ENCODE measurements around the gene CGB8. TPM values are rescaled to one million over a fixed set of nuclear protein-coding genes. Genes with fewer than 3 reads are reported as not detected.
"Not testable (repeated sequence)": the region's sequence is repeated elsewhere in the genome, so short reads cannot be mapped to it uniquely, and the experiment has no call there.

Gene CGB8
- total RNA-seq: not detected

DNA sequence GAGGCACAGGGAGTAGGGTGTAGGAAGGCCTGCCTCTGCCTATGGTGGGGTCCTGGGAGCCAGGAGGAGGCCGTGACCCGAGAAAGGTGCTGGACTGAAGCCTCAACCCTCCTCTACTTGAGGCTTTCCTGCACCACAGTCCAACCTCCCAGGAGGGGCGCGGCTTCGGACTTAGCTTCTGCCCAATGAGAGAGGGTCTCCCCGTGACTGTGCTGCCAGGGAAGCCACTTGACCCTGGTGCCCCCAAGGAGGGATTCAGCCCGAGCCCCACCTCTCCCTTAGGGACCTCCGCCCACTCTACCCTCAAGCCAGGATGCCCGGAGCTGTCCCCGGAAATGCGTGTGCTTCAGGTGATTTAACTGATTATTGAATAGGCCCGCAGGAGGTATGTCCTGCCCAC lies at the start of gene CGB8:
TSS of gene CGB8 (minus strand) at position 101 of the 400 bp plus-strand sequence. CDS start 372 bp downstream, outside the sequence.
- H3K9me3 Mint-ChIP-seq (ENCODE audit: insufficient read depth); H3K4me3 Mint-ChIP-seq; H3K27ac Mint-ChIP-seq; H3K36me3 Mint-ChIP-seq (ENCODE audit: low read depth); DNase-seq; ATAC-seq; POLR2A ChIA-PET; CTCF ChIA-PET; H3K27me3 Mint-ChIP-seq (ENCODE audit: low read depth); H3K4me1 Mint-ChIP-seq (ENCODE audit: low read depth): not testable (repeated sequence)

DNA sequence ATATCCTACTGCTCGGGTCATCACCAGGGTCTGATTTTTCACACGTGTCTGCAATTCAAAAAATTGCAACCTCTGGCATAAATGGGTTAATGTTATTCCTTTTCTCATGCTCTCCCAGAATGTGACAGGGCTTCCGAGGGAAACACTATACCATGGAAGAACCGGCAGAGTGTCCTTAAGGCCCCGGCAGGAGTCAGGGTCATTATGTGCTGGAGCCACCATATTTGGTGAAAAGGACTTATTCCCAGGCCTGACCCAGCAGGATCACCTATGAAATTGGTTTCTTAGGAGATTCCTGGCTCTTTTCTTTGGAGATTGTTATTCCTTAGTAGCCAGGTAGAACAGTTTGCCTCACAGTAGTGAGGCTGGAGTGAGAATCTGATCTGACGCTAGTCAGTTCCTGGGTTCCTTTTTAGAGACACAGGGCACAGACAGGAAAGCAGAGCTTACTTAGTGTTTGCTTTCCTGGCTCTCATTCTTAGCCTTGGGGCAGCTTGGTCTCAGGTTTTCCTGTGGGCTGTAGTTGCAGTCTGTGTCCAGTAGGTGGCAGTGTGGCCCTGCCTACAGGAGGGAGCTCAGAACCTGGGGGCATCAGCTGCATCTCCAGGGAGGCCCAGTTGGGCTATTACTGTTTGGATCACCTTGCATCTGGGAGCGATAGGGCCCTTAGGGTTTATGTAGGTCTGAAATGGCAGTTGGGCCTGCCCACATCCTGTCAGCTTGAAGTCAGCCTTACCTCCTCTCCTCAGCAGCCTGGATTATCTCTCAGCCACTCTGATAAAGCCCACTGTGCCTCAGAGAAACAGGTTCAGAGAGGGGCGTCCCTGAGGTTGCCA lies 48.8 kb upstream of the CGB8 start:
- DNase-seq: peak; percentile 85
- Mint-ChIP-seq H3K27ac (peak overlapping the region; percentile 70), H3K4me1 (ENCODE audit: low read depth) (peaks cover 21% of the 10 kb centered on the region), H3K4me3 (no peak overlapping the region), H3K27me3 (ENCODE audit: low read depth) (no peaks in the 10 kb centered on the region), H3K9me3 (ENCODE audit: insufficient read depth) (no peaks in the 10 kb centered on the region), H3K36me3 (ENCODE audit: low read depth) (peaks cover 64% of the 10 kb centered on the region)
- POLR2A ChIA-PET: interaction anchor here (0.5 to 1.2 kb wide), 6 partner anchors 9 to 286 kb away, joined by 3 to 5 read pairs (median 3); no protein-coding TSS in a partner anchor
- ATAC-seq: peak; percentile 87
- CTCF ChIA-PET: interaction anchor here (0.6 to 5.0 kb wide), 46 partner anchors 9 to 373 kb away, joined by 3 to 94 read pairs (median 5); partner anchors contain the start of genes CGB7, GYS1, LIN7B and PPFIA3

DNA sequence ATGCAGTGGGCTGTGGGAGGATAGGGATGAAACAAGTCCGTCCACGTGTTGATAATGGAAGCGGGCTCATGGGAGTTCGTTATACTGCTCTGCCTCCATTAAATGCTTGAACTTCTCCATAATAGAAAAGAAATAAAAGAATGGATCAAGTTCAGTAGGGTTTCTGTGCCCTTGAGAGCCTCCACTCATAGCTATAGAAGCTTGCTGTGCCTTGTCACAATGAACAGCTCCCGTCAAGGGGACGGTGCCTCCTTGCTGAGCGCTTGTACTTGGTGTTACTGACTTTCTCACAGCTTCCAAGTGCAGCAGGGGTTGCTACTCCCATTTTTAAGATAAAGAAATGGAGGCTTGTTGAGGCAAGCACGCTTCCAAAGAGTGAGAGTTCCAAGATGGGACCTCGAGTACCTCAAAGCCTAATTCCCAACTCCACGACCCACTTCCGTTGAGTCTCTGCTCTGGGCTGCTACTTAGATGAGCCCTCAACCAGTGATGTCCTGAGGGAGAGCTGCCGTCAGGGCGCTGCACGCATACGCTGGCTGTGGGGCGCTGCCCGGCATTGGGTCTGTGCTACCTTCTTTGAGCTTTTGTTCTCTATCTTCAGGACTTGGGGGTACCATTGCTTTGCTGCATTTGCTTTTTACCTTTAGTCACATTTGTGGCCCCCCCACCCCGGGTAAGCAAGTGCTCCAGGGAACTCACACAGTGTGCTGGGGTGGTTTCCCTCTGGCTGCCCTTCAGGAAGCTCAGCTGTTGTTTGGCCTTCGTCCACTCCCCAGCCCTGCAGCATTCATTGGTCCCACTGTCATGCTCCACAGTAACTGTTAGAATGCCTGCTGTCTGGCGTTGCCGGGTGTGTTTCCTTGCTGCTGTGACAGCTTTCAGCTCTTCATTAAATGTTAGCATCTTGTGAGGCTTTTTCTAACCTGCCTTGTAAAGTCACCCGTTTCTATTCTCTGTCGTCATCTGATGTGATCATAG lies 45.9 kb upstream of the CGB8 start:
- CTCF ChIA-PET: interaction anchor here (0.9 to 2.2 kb wide), 6 partner anchors 11 to 130 kb away, joined by 3 to 14 read pairs (median 4); partner anchors contain the start of genes LIN7B and RUVBL2
- H3K27ac Mint-ChIP-seq: no peak overlapping the region
- DNase-seq (no peak), ATAC-seq (no peak)
- H3K9me3 Mint-ChIP-seq (ENCODE audit: insufficient read depth): no peaks in the 10 kb centered on the region
- peaks cover 67% of the 10 kb centered on the region for H3K36me3 Mint-ChIP-seq (ENCODE audit: low read depth)
- no peak overlapping the region for H3K4me3 Mint-ChIP-seq
- POLR2A ChIA-PET: interaction anchor here (1.4 kb wide), 1 partner anchor 9 kb away, joined by 4 read pairs; no protein-coding TSS in a partner anchor
- no peaks in the 10 kb centered on the region for H3K27me3 Mint-ChIP-seq (ENCODE audit: low read depth)
- H3K4me1 Mint-ChIP-seq (ENCODE audit: low read depth): peaks cover 37% of the 10 kb centered on the region

DNA sequence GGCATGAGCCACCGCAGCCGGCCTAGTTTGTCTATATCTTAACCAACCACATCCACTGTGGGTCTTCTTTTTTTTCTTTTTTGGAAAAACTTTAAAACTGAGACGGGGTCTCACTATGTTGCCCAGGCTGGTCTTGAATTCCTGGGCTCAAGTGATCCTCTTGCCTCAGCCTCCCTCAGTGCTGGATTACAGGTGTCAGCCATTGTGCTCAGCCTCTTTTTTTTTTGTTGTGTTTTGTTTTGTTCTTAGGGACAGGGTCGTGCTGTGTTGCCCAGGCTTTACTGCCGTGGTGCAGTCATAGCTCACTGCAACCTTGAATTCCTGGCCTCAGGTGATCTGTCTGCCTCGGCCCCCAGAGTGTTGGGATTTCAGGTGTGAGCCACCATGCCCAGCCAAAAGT lies 43.8 kb upstream of the CGB8 start:
- DNase-seq: no peak
- Mint-ChIP-seq H3K4me3 (no peak overlapping the region), H3K36me3 (ENCODE audit: low read depth) (peaks cover 59% of the 10 kb centered on the region), H3K4me1 (ENCODE audit: low read depth) (peaks cover 34% of the 10 kb centered on the region), H3K27me3 (ENCODE audit: low read depth) (no peaks in the 10 kb centered on the region), H3K27ac (no peak overlapping the region), H3K9me3 (ENCODE audit: insufficient read depth) (no peaks in the 10 kb centered on the region)
- ChIA-PET POLR2A (no interaction called here), CTCF (no interaction called here)
- no peak for ATAC-seq

DNA sequence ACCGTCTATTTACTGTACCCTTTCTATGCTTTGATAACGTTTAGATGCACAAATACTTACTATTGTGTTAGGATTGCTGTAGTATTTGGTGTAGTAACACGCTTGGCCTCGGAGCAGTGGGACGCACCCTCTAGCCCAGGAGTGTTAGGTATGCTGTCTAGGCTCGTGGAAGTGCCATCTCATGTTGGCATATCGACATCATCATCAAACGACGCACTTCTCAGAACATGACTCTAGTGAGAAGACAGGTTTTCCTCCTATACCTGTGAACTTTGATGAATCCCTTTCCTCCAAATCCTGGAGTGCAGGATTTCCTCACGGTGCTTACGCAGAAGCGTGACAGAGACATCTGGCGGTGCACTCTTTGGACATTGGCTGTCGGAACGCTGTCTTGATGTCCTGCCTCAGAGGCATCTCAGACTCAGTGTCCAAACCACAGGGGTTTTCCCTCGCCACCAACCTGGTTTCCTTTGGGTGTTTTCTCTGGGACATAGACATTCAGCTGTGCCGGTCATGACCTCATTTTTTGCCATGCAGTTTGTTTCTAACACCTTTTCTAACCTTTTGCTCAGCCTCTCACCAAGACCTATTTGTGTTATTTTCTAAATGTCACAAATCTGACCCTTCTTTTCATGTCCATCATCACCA lies 42.6 kb upstream of the CGB8 start:
- no peaks in the 10 kb centered on the region for H3K27me3 Mint-ChIP-seq (ENCODE audit: low read depth)
- CTCF ChIA-PET: no interaction called here
- peaks cover 30% of the 10 kb centered on the region for H3K4me1 Mint-ChIP-seq (ENCODE audit: low read depth)
- H3K9me3 Mint-ChIP-seq (ENCODE audit: insufficient read depth): no peaks in the 10 kb centered on the region
- POLR2A ChIA-PET: no interaction called here
- ATAC-seq (no peak), DNase-seq (no peak)
- H3K27ac Mint-ChIP-seq: no peak overlapping the region
- H3K4me3 Mint-ChIP-seq: no peak overlapping the region
- peaks cover 58% of the 10 kb centered on the region for H3K36me3 Mint-ChIP-seq (ENCODE audit: low read depth)

DNA sequence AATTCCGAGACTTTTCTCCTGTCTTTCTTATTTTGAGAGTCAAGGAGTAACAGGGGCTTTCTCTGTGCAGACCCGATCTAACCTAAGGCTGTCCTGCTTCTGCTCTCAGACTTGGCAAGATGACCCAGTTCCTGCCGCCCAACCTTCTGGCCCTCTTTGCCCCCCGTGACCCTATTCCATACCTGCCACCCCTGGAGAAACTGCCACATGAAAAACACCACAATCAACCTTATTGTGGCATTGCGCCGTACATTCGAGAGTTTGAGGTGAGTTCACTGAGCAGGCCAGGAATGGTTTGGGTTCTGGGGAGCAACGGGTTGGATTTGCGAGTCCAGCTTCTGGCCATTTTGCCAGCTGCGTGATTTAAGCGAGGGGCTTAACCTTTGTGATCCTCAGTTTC lies 37.4 kb upstream of the CGB8 start:
- CTCF ChIA-PET: interaction anchor here (0.8 to 4.0 kb wide), 4 partner anchors 11 to 89 kb away, joined by 3 to 23 read pairs (median 5); partner anchors contain the start of gene LIN7B
- H3K4me1 Mint-ChIP-seq (ENCODE audit: low read depth): peaks cover 35% of the 10 kb centered on the region
- H3K36me3 Mint-ChIP-seq (ENCODE audit: low read depth): peaks cover 40% of the 10 kb centered on the region
- POLR2A ChIA-PET: interaction anchor here (1.2 kb wide), 1 partner anchor 9 kb away, joined by 4 read pairs; no protein-coding TSS in a partner anchor
- ATAC-seq (no peak), DNase-seq (no peak)
- peak overlapping the region; percentile 98 for H3K4me3 Mint-ChIP-seq
- H3K27me3 Mint-ChIP-seq (ENCODE audit: low read depth): no peaks in the 10 kb centered on the region
- H3K9me3 Mint-ChIP-seq (ENCODE audit: insufficient read depth): no peaks in the 10 kb centered on the region
- peak overlapping the region; percentile 93 for H3K27ac Mint-ChIP-seq

DNA sequence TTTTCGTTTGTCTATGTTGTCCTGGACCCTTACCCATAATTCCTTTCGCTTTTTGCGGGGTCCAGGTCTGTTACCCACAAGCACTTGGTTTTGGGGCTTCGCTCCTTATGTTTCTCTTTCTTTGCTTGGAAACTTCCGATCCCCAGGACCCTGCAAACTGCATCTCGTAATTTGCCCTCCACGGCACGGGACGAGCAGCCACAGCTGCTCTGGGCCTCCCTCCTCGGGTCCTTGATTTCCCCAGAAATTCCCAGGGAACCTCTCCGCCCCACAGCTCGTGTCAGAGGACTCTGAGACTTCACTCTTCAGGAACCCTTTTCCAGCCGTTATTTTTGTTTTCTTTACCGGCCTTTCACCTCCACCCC lies 36.9 kb upstream of the CGB8 start:
- DNase-seq (no peak), ATAC-seq (no peak)
- CTCF ChIA-PET: interaction anchor here (0.8 to 4.0 kb wide), 4 partner anchors 11 to 88 kb away, joined by 3 to 23 read pairs (median 5); partner anchors contain the start of gene LIN7B
- POLR2A ChIA-PET: interaction anchor here (1.2 kb wide), 1 partner anchor 9 kb away, joined by 4 read pairs; no protein-coding TSS in a partner anchor
- peak overlapping the region; percentile 98 for H3K4me3 Mint-ChIP-seq
- no peaks in the 10 kb centered on the region for H3K9me3 Mint-ChIP-seq (ENCODE audit: insufficient read depth)
- peaks cover 31% of the 10 kb centered on the region for H3K4me1 Mint-ChIP-seq (ENCODE audit: low read depth)
- H3K36me3 Mint-ChIP-seq (ENCODE audit: low read depth): peaks cover 38% of the 10 kb centered on the region
- H3K27me3 Mint-ChIP-seq (ENCODE audit: low read depth): no peaks in the 10 kb centered on the region
- H3K27ac Mint-ChIP-seq: peak overlapping the region; percentile 93

DNA sequence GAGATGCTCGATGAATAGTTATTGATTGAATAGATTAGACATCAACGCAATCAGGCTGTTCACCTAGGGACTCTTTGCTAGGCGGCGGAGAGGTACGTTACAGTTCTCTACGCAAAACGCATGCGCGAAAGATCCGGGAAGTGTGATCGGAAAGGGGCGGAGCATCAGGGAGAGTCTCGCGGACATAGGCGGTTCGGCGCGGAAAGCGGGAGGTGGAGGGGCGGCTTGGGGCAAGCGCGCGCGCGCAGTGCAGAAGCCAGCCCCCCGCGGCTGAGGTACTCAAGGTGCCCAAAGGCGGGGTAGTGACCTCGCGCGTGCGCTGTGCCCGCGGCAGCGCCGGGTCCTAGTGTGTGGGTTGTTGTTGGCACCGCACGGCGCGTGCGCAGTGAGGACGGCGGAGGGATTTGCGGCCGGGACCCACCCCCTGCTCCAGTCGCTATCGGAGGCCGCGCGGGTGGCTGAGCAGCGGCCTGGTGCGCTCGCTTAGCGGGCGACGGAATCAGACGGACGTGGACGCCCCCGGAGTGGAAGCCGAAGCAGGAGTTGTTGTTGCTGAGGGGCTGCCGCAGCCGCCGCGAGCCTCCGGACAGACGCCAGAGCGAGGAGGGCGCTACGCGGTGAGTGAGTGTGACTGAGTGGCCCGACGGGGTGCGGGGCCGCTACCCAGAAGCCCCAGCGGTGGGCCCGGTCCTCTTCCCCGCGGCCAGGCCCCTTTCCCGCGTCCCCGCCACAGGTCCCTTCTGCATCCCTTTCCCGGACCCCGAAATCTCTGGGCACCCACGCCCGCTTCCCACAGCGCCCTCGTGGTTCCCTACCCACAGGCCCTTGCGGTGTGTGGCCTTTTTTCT lies 36.3 kb upstream of the CGB8 start, which contains the start of gene SNRNP70:
TSS of gene SNRNP70 (plus strand) at position 432 of the 848 bp plus-strand sequence. CDS start 964 bp downstream, outside the sequence.
- H3K9me3 Mint-ChIP-seq (ENCODE audit: insufficient read depth): no peaks in the 10 kb centered on the region
- H3K4me3 Mint-ChIP-seq: peak within 1 kb of the TSS; percentile 98
- H3K27ac Mint-ChIP-seq: peak within 1 kb of the TSS; percentile 93
- H3K36me3 Mint-ChIP-seq (ENCODE audit: low read depth): peaks cover 32% of the 10 kb centered on the region
- H3K27me3 Mint-ChIP-seq (ENCODE audit: low read depth): no peaks in the 10 kb centered on the region
- ChIA-PET CTCF (interaction anchor here (4.0 kb wide), 1 partner anchor 13 kb away, joined by 23 read pairs; no protein-coding TSS in a partner anchor), POLR2A (interaction anchor here (1.2 kb wide), 1 partner anchor 10 kb away, joined by 4 read pairs; no protein-coding TSS in a partner anchor)
- peak; percentile 99 for DNase-seq
- peaks cover 26% of the 10 kb centered on the region for H3K4me1 Mint-ChIP-seq (ENCODE audit: low read depth)
- ATAC-seq: peak; percentile 94

DNA sequence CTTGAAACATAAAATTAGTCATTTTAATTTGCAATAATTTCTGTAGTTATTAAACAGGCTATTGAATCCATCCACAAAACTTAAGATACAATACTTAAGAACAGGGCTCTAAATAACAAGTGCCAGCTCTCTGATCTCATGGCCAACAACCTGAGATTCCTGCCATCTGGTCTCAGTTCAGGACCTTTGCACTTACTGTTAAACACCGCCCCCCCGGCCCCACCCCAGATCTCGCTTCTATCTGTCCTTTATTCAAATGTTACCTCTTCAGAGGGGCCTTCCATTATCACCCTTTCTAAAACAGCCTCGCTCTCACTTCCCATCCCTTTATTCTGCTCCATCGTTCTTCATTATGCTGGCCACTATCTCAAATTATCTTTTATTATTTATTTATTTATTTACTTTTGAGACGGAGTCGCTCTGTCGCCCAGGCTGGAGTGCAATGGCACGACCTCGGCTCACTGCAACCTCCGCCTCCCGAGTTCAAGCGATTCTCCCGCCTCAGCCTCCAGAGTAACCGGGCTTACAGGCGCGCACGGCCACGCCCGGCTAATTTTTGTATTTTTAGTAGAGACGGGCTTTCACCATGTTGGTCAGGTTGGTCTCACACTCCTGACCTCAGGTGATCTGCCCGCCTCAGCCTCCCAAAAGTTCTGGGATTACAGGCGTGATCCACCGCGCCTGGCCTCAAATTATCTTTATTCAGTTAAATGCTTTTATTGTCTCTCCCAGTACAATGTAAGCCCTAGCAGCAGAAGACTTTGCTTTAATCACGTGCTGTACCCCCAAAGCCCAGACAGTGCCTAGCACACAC lies 35.5 kb upstream of the CGB8 start:
- Mint-ChIP-seq H3K36me3 (ENCODE audit: low read depth) (peaks cover 27% of the 10 kb centered on the region), H3K4me1 (ENCODE audit: low read depth) (peaks cover 25% of the 10 kb centered on the region), H3K4me3 (peak overlapping the region; percentile 98), H3K9me3 (ENCODE audit: insufficient read depth) (no peaks in the 10 kb centered on the region), H3K27me3 (ENCODE audit: low read depth) (no peaks in the 10 kb centered on the region), H3K27ac (peak overlapping the region; percentile 93)
- POLR2A ChIA-PET: no interaction called here
- DNase-seq (no peak), ATAC-seq (no peak)
- CTCF ChIA-PET: interaction anchor here (1.3 to 3.2 kb wide), 3 partner anchors 10 to 85 kb away, joined by 3 to 10 read pairs (median 5); no protein-coding TSS in a partner anchor

DNA sequence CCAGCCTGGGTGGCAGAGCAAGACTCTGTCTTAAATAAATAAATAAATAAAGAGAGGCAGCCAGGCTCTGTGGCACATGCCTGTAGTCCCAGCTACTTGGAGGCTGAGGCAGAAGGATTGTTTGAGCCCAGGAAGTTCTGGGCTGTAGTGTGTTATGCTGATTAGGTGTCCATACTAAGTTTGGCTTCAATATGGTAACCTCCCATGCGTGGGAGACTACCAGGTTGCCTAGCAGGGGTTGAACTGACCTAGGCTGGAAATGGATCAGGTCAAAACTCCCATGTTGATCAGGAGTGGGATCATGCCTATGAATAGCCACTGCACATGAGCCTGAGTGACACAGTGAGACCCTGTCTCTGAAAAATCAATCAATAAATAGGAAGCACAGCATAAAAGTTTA lies 32.4 kb upstream of the CGB8 start:
- POLR2A ChIA-PET: no interaction called here

More for the DNA sequence above, 32.4 kb upstream of the CGB8 start:
- H3K36me3 Mint-ChIP-seq (ENCODE audit: low read depth): peaks cover 8% of the 10 kb centered on the region
- DNase-seq (no peak), ATAC-seq (no peak)
- H3K9me3 Mint-ChIP-seq (ENCODE audit: insufficient read depth): no peaks in the 10 kb centered on the region
- H3K27ac Mint-ChIP-seq: no peak overlapping the region
- H3K27me3 Mint-ChIP-seq (ENCODE audit: low read depth): no peaks in the 10 kb centered on the region
- CTCF ChIA-PET: interaction anchor here (1.8 to 3.2 kb wide), 2 partner anchors 16 to 118 kb away, joined by 4 to 10 read pairs; no protein-coding TSS in a partner anchor
- H3K4me1 Mint-ChIP-seq (ENCODE audit: low read depth): peaks cover 9% of the 10 kb centered on the region
- H3K4me3 Mint-ChIP-seq: no peak overlapping the region
